Stimulated activated CD4-positive, alpha-beta T cell treated with anti-CD3 and anti-CD28 coated beads, Interleukin-12 subunit alpha, Interleukin-12 subunit beta, amount 100 ng/mL, for 4 hours (primary cell): ENCODE measurements around the gene NAALADL1.
"Not testable (repeated sequence)": the region's sequence is repeated elsewhere in the genome, so short reads cannot be mapped to it uniquely, and the experiment has no call there.

Source experiments
- DNase-seq: peaks from one replicate; pipeline ENCODE4 v3.0.0-alpha.2; 2020

Gene NAALADL1

GRCh38 chr11:65008016-65008415 lies 50.3 kb downstream of the NAALADL1 start:
- no peak for DNase-seq

DNA sequence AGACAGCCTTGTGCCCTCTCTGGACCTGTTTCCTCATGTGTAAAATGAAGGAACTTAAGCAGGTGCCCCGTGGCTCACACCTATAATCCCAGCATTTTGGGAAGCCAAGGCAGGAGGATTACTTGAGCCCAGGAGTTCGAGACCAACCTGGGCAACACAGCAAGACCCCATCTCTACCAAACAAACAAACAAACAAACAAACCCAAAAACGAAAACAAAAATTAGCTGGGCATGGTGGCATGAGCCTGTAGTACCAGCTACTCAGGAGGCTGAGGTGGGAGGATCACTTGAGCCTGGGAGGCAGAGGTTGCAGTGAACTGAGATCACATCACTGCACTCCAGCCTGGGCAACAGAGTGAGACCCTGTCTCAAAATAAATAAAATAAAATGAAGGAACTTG lies 54.4 kb downstream of the NAALADL1 start:
- DNase-seq = not testable (repeated sequence)

DNA sequence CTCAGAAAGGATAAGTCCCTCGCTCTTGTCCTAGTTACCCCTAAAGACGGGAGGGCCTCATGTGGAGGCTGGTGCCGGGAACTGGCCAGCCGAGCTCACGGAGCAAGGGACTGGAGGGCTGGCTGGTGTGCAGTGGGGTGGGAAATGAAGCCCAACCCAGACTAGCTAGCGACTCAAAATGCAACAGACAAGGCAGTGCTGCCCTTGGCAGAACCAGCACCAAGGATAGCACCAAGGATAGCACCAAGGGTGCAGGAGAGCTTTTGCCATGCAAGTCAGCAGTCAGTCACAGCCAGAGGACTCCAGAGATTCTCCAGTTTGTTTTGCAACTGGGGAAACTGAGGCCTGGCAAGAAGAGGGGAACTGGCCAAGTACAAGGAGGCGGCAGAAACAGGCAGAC lies 55.1 kb downstream of the NAALADL1 start:
- DNase-seq = no peak

DNA sequence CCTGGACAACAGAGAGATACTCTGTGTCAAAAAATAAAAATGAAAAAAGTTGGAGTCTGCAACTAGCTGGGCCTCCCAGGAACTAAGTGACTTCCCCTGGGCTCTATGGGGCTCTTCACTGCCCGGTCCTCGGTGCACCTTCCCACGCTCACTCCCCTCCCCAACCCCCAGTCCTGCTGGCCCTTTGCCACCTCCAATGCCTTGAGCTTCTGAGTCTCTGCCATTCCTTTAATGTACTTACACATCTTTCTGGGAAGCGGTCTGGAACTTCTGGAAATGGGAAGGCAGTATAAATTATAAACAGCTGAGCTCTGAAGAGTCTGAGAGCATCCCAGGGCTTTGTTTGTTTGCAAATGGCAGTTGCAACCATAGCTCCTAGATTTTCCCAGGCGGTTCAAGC lies 55.6 kb downstream of the NAALADL1 start:
- no peak for DNase-seq

DNA sequence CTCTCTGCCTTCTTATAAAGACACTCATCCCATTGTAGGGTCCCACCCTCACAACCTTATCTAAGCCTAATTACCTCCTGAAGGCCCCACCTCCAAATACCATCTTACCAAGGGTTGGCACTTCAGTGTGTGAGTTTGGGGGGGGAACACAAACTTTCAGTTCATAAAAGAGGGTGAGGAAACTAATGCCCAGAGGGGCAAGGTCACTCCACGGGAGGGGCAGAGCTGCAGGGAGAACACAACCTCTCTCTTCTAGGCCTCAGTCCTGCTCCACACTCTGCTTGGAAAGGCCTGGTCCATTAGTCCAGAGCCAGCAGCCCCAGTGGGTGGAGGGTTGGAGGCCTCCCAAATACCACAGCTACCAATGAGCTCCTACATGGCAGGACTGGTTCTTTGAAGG lies 58.9 kb downstream of the NAALADL1 start:
- no peak for DNase-seq

DNA sequence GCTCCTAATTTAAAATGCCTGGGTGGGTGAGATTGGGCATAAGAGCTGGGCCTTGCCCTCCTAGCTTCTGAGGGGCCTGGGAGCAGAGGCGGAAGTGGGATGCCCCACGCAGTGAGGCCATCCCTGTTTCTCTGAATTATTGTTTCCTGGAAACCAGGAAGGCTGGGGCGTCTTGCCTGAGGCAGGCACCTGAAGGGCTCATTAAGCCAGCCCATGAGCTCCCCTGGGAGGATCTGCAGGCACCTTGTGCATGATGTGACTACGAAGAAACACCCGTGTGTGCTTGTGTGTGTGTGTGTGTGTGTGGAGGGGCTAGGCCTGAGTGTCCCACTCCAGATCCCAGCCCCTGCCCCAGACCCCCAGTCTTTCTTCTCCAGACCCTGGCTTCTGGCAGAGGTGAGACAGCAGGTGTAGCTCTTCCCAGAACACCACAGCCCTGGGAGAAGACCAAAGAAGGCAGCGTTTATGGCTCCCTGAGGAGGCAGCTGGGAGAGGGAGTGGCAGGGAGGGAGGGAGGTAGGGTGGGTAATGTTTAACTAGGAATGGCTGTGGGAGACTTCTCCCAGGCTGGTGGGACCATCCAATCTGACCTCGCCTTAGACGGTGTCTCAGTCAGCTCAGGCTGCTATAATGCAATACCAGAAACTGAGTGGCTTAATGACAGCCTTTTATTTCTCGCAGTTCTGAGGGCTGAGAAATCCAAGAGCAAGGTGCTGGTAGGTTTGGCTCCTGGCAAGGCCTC lies 59.5 kb downstream of the NAALADL1 start:
- DNase-seq = no peak

- no peak for DNase-seq
These were observed 60.2 kb downstream of the NAALADL1 start for GRCh38 chr11:64998141-64998540.

DNA sequence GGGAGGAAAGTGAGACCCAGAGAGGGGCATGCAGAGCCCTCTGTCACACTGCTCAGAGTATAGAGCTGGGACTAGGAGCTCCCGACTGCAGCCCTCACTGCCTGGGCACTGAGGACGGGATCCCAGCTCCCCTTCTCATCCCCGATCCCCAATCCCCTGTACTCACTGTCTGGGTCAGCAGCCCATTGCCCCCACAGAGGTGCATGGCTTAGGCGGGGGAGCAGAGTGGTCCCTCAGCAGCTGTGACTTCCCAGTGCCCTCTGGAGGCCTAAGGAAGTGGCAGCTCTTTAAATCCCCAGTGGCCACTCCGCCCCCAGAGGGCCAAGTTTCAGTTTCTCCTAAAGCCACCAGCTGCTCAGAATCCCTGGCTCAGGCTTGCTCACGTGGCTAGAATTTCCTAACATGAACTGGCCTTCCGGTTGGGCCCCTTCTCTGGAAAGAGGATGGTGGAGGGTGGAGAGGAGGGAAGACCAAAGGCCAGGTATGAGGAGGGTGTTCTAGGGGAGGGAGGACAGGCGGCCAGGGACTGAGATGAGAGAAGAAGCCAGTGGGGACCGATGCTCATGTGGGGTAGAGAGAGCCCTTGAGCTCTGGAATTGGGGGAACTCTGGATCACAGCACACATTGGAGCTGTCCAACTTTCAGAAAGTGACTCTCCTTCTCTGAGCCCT lies 61.5 kb downstream of the NAALADL1 start, which contains the start of gene BATF2:
BATF2 (minus strand) TSS at position 262 of the 671 bp plus-strand sequence; CDS start at position 205, 57 bp downstream.
- no peak for DNase-seq

DNA sequence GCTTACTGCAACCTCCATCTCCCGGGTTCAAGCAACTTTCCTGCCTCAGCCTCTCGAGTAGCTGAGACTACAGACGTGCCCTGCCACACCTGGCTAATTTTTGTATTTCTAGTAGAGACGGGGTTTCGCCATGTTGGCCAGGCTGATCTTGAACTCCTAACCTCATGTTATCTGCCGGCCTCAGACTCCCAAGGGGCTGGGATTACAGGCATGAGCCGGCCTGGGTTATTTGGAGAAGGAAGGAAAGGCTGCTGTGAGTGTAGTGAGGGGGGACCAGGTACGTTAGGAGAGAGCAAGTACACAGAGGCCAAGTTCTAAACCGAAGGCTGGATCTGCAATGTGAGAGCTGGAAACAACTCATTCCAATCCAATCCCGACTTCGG lies 62.0 kb downstream of the NAALADL1 start:
- DNase-seq = no peak
